Measurements from ENCODE around the gene SWAP70.
"Not testable (repeated sequence)": the region's sequence is repeated elsewhere in the genome, so short reads cannot be mapped to it uniquely, and the experiment has no call there.

Gene SWAP70

GRCh38 chr11:9691865-9692264, 28.0 kb downstream of the SWAP70 start:
- Histone ChIP-seq H3K4me3 (ENCODE audit: low read depth, low read length) (no peak overlapping the region), H3K36me3 (no peaks in the 10 kb centered on the region), H3K9me3 (no peaks in the 10 kb centered on the region), H3K27me3 (no peaks in the 10 kb centered on the region), H3K4me1 (peaks cover 15% of the 10 kb centered on the region)
- no peak for TF ChIP-seq CTCF (IDR thresholded peaks at IDR 0.05; ENCODE audit: low read depth, low read length)
- DNase-seq, result no peak

- Histone ChIP-seq H3K4me1 (peaks cover 14% of the 10 kb centered on the region), H3K9me3 (no peaks in the 10 kb centered on the region), H3K36me3 (no peaks in the 10 kb centered on the region), H3K27me3 (no peaks in the 10 kb centered on the region), H3K4me3 (ENCODE audit: low read depth, low read length) (no peak overlapping the region)
- no peak for DNase-seq
- TF ChIP-seq CTCF (IDR thresholded peaks at IDR 0.05; ENCODE audit: low read depth, low read length), result no peak
These were observed 28.8 kb downstream of the SWAP70 start for GRCh38 chr11:9692691-9693090.

GRCh38 chr11:9693801-9694553, 30.1 kb downstream of the SWAP70 start:
- DNase-seq, result no peak
- peaks cover 5% of the 10 kb centered on the region for H3K4me1 ChIP-seq
- no peaks in the 10 kb centered on the region for H3K27me3 ChIP-seq
- TF ChIP-seq CTCF (IDR thresholded peaks at IDR 0.05; ENCODE audit: low read depth, low read length), result no peak
- H3K4me3 ChIP-seq (ENCODE audit: low read depth, low read length), result no peak overlapping the region
- H3K36me3 ChIP-seq, result no peaks in the 10 kb centered on the region
- H3K9me3 ChIP-seq, result no peaks in the 10 kb centered on the region

- not testable (repeated sequence) for H3K4me1 ChIP-seq; DNase-seq; H3K27me3 ChIP-seq; H3K36me3 ChIP-seq; H3K4me3 ChIP-seq (ENCODE audit: low read depth, low read length); H3K9me3 ChIP-seq
These were observed 31.4 kb downstream of the SWAP70 start for GRCh38 chr11:9695228-9695627.

GRCh38 chr11:9697766-9698165, 33.9 kb downstream of the SWAP70 start:
- H3K4me1 ChIP-seq, result no peaks in the 10 kb centered on the region
- TF ChIP-seq CTCF (IDR thresholded peaks at IDR 0.05; ENCODE audit: low read depth, low read length), result no peak
- H3K27me3 ChIP-seq, result no peaks in the 10 kb centered on the region
- no peaks in the 10 kb centered on the region for H3K36me3 ChIP-seq
- DNase-seq, result no peak
- no peak overlapping the region for H3K4me3 ChIP-seq (ENCODE audit: low read depth, low read length)
- H3K9me3 ChIP-seq, result no peaks in the 10 kb centered on the region

- Histone ChIP-seq H3K4me1 (no peaks in the 10 kb centered on the region), H3K4me3 (ENCODE audit: low read depth, low read length) (no peak overlapping the region), H3K27me3 (no peaks in the 10 kb centered on the region), H3K9me3 (no peaks in the 10 kb centered on the region), H3K36me3 (no peaks in the 10 kb centered on the region)
- no peak for TF ChIP-seq CTCF (IDR thresholded peaks at IDR 0.05; ENCODE audit: low read depth, low read length)
- DNase-seq, result no peak
These were observed 36.4 kb downstream of the SWAP70 start for GRCh38 chr11:9700105-9700801.

Measured in BE2C (cell line).